Ammon's horn (tissue), 1 donor: ENCODE results near the gene CCDC24.

Experiments
- DNase-seq: peaks from one replicate; pipeline ENCODE4 v3.0.0-alpha.2; 2016; ENCODE audit warnings: low spot score

CCDC24 gene

GRCh38 chr1:43963006-43963405 lies 28.4 kb upstream of the CCDC24 start:
- DNase-seq, result no peak

DNA sequence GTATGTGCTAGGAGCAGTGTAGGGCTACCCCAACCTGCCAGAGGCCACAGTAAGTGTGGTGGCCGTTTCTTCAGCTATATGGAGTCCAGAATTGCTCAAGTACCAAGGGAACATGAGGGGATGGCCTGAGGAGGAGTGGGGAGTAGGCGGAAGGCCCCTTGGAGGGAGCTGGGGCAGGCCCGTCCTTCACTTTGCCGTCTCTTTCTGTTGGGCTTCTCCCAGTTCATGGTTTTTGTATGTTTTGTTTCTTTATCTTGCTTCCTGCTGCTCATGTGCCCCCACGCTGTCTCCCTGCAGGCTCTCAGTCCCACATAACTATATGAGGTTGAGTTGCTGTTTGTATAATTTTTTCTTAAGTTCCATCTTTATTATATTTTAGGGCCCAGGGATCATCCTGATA lies 27.5 kb upstream of the CCDC24 start:
- no peak for DNase-seq

GRCh38 chr1:43965316-43965715 lies 26.1 kb upstream of the CCDC24 start:
- no peak for DNase-seq

GRCh38 chr1:43968348-43968948 lies 23.0 kb upstream of the CCDC24 start:
- no peak for DNase-seq

DNA sequence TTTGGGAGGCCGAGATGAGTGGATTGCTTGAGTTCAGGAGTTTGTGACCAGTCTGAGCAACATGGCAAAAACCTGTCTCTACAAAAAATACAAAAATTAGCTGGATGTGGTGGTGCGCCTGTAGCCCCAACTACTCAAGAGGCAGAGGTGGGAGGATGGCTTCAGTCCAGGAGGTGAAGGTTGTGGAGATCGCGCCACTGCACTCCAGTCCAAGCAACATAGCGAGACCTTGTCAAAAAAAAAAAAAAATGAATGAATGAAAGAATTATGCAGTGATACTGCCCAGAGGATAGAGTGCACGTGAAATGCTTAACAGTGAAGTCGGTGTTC lies 22.0 kb upstream of the CCDC24 start:
- DNase-seq, result no peak

DNA sequence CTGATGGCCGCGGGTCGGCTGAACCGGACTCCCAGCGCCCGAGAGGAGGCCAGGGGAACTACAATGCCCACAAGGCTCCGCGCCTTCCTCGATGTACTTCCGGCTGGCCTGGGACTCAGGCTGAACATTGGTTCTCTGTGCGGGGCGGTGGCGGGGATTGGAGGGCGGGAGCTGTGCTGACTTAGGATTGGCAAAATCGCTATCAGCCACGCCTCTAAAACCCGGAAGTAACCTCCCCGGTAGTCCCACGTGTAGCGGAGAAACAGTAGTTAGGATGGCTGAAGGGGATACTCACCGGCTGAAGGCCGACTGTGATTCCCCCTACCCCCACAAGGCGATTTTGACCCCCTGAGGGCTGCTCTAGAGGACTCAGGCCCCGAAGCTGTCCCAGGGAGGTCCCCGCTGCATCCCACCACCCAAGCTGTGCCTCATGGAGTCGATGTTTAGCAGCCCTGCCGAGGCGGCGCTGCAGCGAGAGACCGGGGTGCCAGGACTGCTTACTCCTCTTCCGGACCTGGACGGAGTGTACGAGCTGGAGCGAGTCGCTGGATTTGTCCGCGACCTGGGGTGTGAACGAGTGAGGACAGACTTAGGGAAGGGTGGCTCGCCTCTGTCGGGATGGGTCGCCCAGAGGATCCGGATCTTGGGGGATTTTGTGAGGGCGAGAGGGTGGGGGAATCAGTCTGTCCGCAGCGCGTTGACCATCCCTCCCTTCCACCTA lies 21.5 kb upstream of the CCDC24 start, which contains the start of gene DPH2:
Gene DPH2 (plus strand): TSS at position 265 of the 721 bp plus-strand sequence. CDS start 166 bp downstream, at position 431.
- DNase-seq, result peak; percentile 98

- no peak for DNase-seq
Observed at GRCh38 chr1:43970502-43970901, 20.9 kb upstream of the CCDC24 start.

GRCh38 chr1:43970911-43971310 lies 20.5 kb upstream of the CCDC24 start:
- no peak for DNase-seq

- no peak for DNase-seq
Observed at GRCh38 chr1:43971336-43971980, 19.9 kb upstream of the CCDC24 start.

DNA sequence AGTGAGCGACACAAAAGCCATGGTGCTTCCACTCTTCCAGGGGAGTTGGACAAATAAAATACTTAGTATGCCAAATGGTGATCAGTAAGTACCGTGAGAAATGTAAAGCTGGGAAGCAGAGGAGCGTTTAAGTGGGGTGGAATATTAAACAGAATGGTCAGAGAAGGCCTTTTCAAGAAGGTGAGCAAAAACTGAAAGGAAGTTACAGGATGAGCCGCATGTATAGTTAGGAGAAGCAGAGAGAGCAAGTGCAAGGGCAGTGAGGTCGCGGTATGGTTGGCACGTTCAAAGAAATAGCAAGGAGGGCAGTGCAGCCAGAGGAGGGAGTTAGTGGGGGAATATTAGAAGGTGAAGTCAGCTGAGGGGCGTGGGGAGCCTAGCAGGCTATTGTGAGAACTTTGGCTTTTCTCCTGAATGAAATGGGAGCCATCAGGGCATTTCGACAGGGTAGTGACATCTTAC lies 17.4 kb upstream of the CCDC24 start:
- DNase-seq, result no peak

DNA sequence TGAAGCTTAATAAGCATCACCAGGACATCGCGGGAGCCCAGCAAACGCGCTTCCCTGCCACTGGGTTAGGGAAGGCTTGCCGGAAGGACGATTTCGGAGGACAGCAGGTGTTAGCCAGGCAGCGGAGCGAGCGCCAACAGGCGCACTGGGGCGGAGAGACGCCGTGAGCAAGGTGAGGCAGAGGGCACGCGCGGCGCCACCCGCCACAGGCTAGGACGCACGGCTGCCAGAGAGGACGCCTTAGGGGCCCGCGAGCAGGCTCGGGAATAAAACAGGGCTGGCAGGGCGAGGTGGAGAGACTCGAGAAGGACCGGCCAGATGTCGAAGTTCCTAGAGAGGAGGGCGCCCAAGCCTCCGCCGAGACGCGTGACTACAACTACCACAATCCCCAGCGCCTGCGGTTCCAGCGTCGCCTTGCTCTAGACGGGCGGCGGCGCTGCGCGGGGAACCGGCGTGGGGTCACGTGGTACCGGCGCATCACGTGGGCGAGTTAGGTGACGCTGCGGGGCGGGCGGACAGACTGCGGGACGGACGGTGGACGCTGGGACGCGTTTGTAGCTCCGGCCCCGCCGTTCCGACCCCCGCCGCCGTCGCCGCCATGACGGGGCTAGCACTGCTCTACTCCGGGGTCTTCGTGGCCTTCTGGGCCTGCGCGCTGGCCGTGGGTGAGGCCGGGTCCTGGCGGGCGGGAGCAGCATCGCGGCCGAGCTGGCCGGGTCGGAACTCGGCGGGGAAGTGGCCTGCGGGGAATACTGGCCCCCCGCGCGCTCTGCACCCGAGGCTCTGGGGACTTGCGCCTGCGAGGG lies 16.8 kb upstream of the CCDC24 start, which contains the start of gene ATP6V0B:
Gene ATP6V0B (plus strand): TSS at position 518 of the 806 bp plus-strand sequence. CDS start 81 bp downstream, at position 599.
- peak; percentile 98 for DNase-seq

DNA sequence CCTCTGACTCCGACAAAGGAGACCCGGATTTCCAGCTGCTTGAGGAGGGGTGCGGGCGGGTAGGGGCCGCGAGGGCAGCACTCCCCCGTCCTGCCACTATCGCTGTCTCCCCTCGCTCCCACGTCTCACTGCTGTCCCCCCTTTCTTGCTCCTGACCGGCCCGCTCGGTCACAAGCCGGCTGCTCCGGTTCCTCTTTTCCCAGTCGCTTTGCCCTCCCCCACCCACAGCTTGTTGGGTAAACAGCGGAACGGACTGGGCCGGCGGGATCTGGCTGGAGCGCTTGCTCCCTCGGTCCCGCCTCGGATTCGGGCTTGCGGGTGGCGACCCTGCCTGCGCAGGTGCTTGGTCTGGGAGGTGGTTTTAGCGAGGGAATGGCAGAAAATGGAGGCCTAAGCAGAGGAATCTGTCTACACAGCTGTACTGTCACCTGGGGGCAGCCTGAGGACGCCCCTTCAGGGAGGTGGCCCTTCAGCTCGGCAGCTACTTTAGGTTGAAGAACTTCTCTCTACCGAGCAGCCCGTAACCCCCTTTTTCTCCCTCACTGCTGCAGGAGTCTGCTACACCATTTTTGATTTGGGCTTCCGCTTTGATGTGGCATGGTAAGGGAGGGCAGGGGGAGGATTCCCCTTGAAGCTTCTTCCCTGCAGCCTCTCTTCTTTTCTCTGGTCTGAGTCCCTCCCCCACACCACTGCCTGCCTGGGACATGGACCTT lies 16.0 kb upstream of the CCDC24 start:
- peak; percentile 51 for DNase-seq

DNA sequence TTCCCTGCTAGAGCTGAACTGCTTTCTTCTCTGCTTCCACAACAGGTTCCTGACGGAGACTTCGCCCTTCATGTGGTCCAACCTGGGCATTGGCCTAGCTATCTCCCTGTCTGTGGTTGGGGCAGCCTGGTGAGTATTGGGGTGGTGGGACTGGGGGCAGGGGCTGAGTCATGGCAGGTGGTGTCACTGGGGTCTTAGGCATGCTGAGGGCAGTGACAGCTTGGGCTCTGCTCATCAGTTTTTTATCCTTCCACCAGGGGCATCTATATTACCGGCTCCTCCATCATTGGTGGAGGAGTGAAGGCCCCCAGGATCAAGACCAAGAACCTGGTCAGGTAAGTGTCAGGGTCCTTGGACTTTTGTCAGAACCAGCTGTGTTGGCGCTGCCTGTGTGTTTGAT lies 15.4 kb upstream of the CCDC24 start:
- no peak for DNase-seq

DNA sequence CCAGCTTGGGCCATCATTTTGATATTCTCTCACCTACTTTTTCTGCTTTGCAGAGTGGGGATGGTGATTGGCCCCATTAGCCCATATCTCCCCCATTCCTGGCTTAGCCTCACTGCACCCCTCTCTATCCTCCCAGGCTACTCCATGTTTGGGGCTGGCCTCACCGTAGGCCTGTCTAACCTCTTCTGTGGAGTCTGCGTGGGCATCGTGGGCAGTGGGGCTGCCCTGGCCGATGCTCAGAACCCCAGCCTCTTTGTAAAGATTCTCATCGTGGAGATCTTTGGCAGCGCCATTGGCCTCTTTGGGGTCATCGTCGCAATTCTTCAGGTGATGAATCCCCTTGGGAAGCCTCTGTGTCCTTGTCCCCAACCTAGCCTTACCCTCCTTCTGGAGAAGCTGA lies 14.5 kb upstream of the CCDC24 start:
- no peak for DNase-seq

GRCh38 chr1:43977376-43978263 lies 13.8 kb upstream of the CCDC24 start:
- no peak for DNase-seq

DNA sequence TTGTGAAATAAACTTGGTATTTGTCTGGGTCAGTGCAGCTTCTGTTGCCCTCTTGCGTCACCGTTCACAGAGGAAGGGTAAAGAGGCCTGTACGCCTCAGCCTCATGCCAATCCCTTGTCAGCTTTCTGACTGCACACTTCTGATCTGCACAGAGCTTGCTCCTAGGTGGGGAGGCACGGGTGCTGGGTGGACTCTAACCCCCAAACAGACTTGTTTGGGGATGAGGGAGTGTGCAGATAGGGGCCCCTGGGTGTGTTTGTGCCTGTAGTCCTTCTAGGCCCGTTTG lies 13.2 kb upstream of the CCDC24 start:
- DNase-seq, result no peak

- DNase-seq, result peak; percentile 57
Observed at GRCh38 chr1:43978551-43979260, 12.7 kb upstream of the CCDC24 start, which contains the start of gene B4GALT2. Gene B4GALT2 (plus strand): TSS chr1:43979210. CDS start chr1:43981161, 1,951 bp downstream.

- no peak for DNase-seq
Observed at GRCh38 chr1:43979261-43979527, 12.2 kb upstream of the CCDC24 start.

- DNase-seq, result peak; percentile 45
Observed at GRCh38 chr1:43979528-43980254, 11.7 kb upstream of the CCDC24 start.
